Stimulated activated CD8-positive, alpha-beta memory T cell treated with anti-CD3 and anti-CD28 coated beads, Interleukin-12 subunit alpha, Interleukin-12 subunit beta, amount 100 ng/mL, for 4 hours (primary cell): ENCODE data around the gene BNIP5.
"Not testable (repeated sequence)": the region's sequence is repeated elsewhere in the genome, so short reads cannot be mapped to it uniquely, and the experiment has no call there.

Experiments
- DNase-seq: peaks from one replicate; pipeline ENCODE4 v3.0.0-alpha.2; 2020; ENCODE audit warnings: low read depth

The BNIP5 gene

GRCh38 chr6:36364669-36365479 is 28.2 kb upstream of the BNIP5 start:
- no peak for DNase-seq

DNA sequence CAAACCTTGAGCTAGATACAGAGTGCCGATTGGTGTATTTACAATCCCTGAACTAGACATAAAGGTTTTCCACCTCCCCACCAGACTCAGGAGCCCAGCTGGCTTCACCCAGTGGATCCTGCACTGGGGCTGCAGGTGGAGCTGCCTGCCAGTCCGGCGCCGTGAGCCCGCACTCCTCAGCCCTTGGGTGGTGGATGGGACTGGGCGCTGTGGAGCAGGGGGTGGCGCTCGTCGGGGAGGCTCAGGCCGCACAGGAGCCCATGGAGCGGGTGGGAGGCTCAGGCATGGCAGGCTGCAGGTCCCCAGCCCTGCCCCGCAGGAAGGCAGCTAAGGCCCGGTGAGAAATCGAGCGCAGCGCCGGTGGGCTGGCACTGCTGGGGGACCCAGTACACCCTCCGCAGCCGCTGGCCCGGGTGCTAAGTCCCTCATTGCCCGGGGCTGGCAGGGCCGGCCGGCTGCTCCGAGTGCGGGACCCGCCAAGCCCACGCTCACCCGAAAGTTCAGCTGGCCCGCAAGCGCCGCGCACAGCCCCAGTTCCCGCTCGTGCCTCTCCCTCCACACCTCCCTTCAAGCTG is 27.5 kb upstream of the BNIP5 start:
- not testable (repeated sequence) for DNase-seq

DNA sequence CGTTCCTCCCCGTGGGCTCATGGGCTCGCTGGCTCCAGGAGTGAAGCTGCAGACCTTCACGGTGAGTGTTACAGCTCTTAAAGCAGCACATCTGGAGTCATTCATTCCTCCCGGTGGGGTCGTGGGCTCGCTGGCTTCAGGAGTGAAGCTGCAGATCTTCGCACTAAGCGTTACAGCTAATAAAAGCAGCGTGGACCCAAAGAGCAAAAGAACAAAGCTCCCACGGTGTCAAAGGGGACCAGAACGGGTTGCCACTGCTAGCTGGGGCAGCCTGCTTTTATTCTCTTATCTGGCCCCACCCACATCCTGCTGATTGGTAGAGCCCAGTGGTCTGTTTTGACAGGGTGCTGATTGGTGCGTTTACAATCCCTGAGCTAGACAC is 26.7 kb upstream of the BNIP5 start:
- DNase-seq: not testable (repeated sequence)

DNA sequence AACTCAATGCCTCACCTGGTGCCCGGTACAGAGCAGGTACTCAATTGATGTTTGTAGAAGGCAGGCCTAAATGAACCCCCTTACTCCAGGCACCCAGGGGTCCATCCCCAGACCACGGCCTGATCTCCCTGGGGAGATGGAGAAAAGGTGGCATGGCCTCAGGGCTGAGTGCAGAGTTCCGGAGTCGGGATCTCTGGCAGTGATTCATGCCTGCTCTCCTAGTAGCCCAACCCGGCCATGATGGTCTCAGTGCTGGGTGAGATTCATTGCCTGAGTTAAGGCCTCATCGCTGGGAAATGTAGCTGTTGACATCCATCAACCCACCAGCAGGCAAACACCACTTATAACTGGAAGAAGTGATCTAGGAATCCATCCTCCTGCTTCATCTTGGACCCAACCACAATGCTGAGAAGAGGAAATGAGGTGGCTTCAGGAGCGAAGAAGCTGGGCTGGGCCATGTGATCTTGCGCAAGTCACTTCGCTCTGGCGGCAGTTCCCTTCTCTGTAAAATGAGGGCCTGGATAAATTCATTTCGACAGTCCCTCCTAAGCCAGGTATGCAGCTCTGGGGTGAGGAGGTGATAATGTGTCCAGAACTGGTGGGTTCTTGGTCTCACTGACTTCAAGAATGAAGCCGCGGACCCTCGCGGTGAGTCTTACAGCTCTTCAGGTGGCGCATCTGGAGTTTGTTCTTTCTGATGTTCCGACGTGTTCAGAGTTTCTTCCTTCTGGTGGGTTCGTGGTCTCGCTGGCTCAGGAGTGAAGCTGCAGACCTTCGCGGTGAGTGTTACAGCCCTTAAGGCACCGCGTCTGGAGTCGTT is 26.1 kb upstream of the BNIP5 start:
- no peak for DNase-seq

DNA sequence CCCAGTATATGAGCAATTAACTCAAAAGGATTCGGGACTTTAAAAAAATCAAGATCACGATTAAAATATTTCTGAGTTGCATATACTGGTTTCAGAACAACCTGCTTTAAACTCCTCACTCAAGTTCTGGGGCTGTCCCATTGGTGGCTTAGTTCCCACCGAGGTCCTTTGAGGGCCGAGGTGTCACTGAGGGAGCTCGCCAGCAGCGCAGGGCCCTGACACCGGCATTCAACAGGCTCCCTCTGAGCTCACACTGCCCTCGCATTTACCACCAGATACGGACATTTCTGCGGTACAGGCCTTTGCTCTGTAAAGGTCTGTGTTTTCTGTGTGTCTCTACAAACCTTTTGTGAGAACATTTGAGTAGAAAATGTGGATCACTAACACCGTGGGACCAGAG is 24.4 kb upstream of the BNIP5 start:
- no peak for DNase-seq

GRCh38 chr6:36360241-36361054 is 23.8 kb upstream of the BNIP5 start:
- DNase-seq: peak; percentile 40

DNA sequence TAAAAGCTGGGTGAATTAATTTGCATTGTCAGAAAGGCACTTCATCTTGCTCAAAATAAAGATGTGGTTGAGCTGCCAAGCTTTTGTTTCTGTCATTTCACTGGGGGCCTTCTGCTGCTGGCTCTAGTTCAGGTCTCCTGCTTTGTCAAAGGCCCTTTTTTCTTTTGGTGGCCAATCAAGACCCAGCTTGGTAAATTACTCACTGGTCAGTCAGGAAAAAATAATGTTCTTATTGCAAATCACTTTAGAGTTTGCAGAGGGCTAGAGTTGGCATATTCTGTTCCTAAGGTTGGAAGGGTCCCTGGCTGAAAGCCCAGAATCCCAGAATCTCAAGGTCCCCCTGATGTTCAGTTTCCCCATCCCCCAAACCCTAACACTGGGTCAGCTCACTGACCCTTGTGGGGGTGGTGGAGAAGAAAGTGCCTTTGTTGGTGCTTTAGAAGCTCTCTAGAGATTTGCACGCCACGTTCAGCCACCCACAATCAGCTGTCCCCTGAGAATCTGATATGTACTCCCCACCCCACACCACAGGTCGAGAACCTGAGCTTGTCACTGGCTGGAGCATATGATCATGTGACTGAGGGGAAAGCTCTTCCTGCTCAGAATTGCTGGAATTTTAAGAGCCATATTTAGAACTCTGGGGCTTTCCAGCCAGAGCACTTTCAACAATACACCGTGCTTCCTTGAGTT is 21.7 kb upstream of the BNIP5 start:
- DNase-seq: no peak

DNA sequence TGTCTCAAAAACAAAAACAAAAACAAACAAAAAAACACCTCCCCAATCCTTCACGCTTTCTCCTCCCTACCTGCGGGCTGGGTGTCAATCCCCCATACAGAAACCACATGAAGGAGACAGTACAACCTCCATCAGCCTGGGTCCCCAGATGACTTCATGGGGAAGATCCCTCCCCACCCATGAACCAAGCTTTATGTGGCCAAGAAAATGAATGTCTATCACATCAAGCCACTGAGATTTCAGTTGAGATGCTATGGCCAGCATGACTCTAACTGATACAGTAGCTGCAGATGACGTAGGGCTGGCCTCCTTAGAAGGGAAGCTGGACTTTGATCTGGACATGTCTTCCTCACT is 21.2 kb upstream of the BNIP5 start:
- no peak for DNase-seq

- DNase-seq: no peak
Observed at GRCh38 chr6:36355819-36356218, 19.1 kb upstream of the BNIP5 start.

DNA sequence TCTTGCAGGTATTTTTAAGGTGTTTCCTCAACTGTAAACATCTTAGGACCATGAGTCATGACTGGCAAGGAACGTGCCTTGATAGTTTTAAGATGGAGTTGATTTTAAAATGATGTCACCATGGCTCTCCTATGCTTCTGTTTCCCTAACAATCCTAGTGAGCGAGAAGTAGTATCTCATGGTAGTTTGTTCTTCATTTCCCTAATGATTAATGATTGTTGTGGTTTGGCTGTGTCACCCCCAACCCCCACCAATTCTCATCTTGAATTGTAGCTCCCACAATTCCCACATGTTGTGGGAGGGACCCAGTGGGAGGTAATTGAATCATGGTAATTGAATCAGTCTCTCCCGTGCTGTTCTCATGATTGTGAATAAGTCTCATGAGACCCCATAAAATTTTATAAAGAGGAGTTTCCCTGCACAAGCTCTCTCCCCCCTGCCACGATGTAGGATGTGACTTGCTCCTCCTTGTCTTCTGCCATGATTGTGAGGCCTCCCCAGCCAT is 16.8 kb upstream of the BNIP5 start:
- DNase-seq: no peak

DNA sequence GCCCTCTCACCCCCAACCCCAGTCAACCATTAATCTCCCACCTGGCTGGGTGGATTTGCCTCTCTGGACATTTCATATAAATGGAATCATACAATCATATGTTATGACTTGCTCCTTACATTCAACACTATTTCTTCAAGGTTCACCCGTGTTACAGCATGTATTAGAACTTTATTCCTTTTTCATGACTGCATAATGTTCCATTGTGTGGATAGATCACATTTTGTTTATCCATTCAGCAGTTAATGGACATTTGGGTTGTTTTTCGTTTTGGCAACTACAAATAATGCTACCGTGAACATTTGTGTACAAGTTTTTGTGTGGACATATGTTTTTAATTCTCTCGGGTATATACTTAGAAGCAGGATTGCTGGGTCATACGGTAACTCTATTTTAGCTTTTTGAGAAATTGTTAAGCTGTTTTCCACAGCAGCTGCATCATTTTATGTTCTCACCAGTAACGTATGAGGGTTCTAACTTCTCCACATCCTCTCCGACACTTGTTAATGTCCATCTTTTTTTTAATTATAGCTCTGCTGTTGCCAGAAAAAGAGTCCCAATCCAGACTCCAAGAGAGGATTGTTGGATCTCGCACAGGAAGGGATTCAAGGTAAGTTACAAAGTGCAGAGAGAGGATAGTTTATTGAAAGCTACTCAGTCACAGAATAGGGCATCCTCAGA is 15.9 kb upstream of the BNIP5 start:
- DNase-seq: no peak

DNA sequence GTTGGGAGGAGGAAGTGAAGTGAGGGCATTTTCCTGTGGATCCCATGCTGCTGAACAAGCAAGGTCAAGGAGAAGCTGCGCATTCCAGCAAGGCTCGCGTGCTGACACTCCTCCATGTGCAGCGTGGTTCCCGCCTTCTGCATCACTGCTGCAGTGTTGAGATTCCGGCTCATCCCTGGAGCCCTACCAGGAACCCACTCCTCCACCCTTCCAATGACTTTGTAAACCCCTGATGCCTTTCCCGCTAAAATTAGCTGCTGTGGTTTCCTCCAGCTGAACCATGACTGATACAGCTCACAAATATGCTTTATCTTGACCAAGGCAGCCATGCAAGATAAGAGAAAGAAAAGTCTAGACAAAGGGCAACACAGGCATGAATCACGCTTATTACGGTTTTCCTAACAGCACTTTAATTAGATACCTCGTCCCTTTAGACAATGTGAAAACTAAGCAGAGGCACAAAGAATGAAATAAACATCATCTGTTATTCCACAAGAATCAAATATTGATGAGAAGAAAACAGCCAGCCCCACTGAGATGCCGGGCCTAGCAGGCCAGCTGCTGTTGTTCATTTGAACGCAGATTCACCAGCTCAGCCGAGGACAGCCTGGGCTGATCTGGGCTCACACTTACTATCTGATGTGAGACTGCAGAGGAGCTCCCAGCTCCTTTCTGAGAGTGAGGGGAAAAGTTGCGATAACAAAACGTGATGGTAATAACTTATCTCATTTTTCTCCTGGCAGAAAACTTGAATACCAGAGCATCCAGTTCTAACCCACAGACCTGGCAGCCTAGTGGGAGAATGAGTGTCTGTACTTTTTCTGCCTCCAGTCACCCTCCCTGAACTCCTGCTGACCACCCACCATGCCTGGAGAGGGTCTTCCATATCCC is 14.2 kb upstream of the BNIP5 start:
- no peak for DNase-seq

- DNase-seq: no peak
Observed at GRCh38 chr6:36350082-36350481, 13.4 kb upstream of the BNIP5 start.

- no peak for DNase-seq
Observed at GRCh38 chr6:36349240-36349639, 12.6 kb upstream of the BNIP5 start.

DNA sequence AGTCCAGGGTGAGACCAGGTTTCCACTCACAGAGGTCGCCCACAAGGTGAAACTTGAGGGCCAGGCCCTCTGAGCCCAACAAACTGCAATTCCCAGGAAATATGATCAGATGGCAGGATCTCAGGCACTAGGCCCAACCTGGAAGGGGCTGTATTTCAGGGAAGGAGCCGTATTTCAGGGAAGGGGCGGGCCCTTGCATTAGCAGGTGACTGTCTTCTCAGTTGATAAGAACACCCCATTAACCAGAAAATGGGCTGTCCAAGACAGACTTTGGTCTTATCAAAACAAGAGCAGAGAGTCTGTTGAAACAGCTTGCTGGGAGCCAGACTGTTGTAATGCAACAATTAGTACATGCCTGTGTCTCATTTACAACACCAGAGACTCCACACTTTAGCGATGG is 10.9 kb upstream of the BNIP5 start:
- DNase-seq: no peak

GRCh38 chr6:36346486-36347273 is 10.0 kb upstream of the BNIP5 start:
- DNase-seq: no peak

DNA sequence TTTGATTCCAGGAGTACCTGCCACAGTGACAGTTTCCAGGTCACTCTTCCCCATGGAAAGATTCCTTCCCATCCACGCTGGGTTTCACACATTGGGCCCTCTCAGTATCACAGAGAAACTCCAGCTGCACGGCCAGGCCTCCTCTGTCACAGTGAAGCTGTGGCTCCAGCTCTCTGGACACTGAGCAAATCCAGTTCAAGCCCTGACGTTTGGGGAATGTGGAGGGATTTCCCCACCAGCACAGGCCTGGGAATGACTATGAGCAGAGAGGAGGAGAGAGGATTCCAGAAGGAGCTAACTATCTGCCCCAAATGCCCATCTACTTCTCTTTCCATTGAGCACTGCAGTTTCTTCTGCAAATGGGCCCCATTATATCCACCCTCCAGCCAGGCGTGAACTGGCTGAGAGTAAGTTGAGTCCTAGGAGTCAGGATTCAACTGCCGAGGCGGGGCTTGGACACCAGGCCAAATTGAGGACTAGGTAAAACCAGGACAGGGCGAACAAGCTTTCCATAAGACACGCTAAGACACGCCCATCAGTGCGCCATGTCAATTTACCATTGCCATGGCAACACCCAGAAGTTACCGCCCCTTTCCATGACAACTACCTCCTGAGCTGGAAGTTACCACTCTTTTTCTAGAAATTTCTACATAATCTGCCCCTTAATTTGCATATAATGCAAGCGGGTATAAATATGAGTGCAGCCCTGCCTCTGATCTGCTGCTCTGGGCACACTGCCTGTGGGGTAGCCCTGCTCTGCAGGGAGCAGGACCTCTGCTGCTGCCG is 9.2 kb upstream of the BNIP5 start:
- DNase-seq: no peak

- no peak for DNase-seq
Observed at GRCh38 chr6:36343109-36343680, 6.5 kb upstream of the BNIP5 start.
